SKM-1 (cell line): ENCODE measurements around the gene EMD.
"Not testable (repeated sequence)": the region's sequence is repeated elsewhere in the genome, so short reads cannot be mapped to it uniquely, and the experiment has no call there.

Experiments used
- DNase-seq: peaks from one replicate; lab custom pipeline; 2025; ENCODE audit not compliant: unreplicated experiment; lab: John Stamatoyannopoulos, UW

EMD gene

DNA sequence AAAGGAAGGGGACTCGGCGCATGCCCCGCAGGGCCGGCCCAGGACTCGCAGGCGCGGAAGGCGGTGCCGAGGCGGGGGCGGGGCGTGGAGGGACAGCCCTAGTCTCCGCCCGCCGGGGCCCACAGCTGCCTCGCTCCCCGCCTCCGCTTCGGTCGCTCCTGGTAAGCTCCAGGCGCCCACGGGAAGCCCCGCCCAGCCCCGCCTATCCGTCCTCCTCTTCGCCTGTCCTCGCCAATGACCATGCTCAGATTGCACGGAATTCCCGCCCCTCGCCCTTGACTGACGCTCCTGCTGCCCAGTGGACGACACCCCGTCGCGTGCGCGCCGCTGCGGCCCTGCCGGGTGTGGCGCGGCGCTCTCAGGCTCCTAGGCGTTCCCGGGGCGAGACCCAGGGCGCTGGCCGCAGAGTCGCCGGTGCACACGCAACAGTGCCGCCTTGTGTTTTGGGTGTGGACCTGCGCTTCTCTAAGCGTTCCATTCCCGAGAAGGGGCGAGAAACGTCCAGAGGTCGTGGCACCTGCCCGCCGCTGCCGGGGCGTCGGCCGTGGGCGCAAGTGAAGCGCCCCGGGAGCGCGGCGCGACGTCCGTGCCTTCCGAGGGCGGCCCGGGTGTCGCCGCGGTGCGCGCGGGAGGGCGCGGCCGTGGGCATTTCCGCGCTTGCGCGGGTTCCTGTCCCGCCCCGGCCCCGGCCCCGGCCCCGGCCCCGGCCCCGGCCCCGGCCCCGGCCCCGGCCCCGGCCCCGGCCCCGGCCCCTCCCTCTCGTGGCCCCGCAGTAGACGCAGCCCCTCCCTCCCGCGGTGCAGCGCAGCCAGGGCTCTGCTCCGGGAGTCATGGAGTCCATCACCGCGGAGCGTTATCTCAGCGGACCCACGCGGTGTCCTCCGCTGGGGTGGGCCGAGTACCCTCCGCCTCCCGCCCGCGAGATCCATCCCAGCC, 11.0 kb downstream of the EMD start:
- DNase-seq: not testable (repeated sequence)

DNA sequence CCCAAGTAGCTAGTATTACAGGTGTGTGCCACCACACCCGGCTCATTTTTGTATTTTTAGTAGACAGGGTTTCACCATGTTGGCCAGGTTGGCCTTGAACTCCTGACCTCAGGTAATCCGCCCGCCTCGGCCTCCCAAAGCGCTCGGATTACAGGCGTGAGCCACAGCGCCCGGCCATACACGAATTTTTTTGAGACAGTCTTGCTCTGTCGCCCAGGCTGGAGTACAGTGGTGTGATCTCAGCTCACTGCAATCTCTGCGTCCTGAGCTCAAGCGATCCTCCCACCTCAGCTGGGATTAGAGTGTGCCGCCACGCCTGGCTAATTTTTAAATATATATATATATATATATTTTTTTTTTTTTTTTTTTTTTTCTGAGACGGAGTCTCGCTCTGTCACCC, 17.3 kb downstream of the EMD start:
- DNase-seq: not testable (repeated sequence)

DNA sequence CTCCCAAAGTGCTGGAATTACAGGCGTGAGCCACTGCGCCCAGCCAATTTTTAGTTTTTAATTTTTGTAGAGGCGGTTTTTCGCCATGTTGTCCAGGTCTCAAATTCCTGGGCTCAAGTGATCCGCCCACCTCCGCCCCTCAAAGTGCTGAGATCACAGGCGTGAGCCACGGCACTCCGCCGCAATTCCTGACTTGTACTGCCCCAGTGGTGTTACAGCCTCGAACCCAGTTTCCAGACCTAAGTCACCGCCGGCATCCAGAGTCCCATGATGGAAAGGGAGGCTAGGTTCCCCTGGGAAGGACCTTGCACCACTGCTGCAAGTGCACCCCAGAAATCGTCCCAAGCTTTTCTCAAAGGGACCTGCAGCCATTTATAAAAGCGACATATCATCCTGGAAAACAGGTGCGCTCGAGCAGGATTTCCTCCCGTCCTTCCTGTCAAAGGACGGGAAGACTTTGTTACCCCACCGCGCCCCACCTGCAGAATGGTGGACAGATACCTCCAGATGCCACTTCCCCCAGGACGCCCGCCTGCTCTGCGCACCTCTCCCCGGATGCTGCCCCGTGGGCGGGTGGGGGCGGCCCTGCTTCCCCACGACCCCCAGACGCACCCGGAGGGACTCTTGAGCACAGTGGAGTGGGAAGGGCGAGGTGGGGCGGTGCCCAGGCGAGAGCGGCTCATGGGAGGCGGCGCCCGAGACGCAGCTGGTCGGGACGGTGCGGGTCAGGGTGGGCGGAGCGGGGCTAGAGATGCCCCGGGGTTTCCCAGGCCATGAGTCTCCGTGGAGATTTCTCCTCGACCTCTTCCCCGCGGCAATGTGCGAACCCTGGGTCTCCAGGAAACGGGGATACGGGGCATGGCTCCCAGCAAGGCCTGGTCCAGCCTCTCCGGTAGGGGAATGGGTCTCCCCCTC, 18.1 kb downstream of the EMD start:
- DNase-seq: no peak

DNA sequence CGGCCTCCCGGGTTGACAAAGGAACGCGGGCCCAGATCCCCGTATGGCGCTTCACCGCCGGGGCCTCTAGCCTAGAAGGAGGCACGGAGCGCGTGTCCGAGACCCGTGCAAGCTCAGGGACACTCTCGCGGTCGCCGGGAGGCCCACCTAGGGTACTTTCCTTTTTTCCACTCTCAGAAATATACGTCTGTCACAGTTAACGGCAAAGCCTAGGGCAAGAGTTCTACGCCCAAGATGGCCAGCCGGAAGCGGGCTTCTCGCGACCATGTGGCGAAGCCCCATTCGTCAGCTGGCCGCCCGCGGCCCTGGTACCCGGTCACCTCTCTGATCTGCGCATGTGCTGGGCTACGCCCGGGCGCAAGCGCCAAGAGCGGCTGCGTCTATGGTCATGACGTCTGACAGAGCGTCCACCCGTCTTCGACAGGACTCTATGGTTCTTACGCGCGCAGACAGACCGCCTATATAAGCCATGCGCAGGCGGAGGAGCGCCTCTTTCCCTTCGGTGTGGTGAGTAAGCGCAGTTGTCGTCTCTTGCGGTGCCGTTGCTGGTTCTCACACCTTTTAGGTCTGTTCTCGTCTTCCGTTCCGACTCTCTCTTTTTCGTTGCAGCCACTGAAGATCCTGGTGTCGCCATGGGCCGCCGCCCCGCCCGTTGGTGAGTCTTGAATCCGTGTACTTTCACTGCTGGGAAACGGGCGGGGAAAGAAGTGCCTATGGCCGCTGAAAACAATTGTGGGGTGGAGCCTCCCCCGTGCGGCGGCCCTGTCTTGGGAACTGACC, 19.0 kb downstream of the EMD start, which contains the start of gene RPL10:
RPL10 (plus strand) TSS at position 490 of the 780 bp plus-strand sequence; CDS start at position 633, 143 bp downstream.
- peak; percentile 51 for DNase-seq

DNA sequence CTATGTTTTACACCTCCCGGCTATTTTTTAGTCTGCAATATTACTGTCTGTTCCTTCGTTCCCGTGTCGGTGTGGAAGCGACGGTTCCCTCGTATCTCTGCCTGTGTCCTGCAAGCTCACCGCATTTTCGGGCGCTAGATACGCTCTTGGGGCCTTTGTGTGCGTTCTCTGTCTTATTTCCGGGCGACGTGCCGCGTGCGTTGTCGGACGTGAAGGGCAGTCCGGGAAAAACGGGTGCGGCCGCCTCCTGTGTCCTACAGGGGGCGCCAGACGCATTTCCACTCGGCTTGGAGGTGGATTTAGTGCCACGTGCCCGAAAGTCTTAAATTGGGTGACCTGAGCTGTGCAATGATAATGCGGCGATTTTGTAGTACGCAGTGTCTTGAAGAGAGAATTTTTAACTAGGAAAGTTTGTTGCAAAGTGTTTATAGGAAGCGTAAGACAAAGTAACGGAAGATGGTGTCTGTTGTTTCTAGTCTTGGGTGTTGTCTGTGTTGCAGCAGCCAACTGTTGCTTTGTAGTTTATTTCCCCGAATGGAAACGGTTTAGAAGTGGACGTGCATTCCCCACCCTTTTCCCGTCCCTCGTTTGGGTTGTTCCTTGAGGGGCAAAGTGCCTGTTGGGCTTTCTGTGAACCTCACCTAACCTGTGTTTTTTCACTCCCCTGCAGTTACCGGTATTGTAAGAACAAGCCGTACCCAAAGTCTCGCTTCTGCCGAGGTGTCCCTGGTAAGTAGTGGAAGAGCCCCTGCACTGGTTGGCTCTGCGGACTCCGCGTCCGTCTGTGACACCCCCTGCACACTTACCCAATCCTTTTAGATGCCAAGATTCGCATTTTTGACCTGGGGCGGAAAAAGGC, 19.8 kb downstream of the EMD start:
- DNase-seq: peak; percentile 36

DNA sequence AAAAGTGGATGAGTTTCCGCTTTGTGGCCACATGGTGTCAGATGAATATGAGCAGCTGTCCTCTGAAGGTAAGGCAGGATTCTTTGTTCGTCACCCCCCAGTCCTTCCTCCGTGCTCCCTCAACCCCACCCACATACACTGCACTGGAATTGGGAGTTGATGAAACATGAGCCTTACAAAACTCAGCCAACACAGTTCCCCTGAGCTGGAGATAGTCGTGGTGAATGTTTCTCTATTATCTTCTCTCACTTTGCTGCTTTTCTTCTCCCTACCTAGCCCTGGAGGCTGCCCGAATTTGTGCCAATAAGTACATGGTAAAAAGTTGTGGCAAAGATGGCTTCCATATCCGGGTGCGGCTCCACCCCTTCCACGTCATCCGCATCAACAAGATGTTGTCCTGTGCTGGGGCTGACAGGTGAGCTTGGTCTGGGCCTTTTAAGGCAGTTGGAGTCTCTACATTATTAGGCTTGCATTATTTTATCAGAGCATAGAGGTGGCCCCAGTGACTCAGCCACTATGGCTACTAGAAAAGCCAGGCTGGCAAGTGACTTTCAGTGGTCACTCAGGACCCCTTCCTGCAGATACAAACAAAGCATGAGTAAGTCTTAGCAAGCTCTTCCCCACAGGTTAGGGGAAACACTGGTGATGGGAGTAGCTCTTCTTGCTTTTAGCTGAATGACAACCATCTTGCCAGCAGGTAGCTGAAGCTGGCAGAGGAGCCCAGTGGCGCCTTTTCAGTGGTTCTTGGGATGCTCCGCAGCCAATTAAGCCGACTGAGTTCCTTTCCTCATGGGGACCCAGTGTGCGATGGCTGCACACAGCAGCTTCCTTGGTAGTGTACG, 20.7 kb downstream of the EMD start:
- no peak for DNase-seq

DNA sequence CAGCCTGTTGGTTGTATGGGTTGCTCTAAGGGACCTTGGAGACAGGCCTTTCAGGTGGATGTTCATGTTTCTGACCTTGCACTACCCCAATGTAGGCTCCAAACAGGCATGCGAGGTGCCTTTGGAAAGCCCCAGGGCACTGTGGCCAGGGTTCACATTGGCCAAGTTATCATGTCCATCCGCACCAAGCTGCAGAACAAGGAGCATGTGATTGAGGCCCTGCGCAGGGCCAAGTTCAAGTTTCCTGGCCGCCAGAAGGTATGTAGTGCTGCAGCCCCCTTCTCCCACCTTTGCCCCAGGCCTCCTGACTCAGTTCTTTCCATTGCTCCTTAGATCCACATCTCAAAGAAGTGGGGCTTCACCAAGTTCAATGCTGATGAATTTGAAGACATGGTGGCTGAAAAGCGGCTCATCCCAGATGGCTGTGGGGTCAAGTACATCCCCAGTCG, 21.3 kb downstream of the EMD start:
- DNase-seq: not testable (repeated sequence)

DNA sequence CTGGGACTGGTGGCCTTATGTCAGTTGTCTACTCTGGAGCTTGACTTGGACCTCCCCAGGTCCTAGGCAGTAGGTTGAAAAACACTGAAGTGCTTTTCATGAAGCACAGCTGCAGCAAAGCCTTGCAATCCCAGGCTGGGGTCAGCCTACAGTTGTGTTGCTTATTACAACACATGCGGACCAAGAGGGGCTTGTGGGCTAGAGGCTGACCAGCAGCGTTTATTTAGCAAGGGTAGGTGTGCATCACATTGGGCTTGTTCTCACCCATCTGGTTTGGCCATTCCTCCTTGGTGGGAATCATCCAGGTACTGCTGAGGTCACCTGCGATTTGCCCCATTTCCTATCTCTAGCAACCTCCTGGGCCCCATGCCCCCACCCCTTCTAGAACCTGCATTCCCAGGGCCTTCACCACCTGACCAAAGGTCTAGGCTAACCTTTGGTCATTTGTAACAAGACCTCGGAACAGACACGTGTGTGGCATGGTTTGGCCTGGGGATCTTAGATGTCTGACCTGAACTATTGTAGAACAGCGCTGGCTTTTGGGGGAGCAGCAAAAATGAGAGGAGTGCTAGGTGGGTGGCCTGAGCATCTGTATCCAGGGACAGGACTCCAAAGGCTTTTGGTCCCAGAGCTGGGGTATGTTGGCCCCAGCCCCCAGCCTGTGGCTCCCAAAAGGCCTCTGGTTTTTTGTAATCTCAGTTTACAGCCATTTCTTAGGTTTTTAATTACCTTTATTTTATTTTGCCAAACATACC, 22.1 kb downstream of the EMD start:
- DNase-seq: no peak

DNA sequence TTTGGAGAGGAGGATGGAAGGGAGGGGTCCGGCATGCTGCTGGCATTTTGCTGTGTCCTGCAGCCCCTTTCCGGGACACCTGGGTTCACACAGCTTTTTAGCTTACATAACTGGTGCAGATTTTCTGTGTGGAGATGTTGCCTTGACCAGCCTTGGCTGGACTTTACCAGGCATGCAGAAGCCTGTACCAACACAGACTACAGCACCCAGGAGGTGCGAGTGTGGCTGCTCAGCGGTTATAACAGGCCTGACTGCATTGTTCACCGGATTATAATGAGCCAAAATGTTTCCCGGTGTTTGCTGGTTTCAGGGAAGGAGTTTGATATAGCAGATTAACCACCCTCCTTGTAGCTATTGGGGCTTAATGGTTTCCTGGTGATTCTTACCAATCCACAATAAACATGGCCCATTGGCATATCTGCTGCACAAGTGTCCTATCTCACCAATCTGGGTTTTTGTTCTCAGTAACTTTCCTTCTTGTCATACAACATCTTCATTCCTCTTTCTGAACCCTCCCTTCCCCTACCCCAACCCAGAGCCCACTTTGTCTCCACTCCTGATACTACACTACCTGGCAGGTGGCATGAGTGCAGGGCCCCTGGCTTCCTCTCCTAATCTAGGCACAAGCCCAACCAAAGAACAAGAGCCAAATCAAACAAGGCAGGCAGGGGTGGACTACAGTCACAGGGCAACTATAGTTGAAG, 23.0 kb downstream of the EMD start:
- DNase-seq: no peak

DNA sequence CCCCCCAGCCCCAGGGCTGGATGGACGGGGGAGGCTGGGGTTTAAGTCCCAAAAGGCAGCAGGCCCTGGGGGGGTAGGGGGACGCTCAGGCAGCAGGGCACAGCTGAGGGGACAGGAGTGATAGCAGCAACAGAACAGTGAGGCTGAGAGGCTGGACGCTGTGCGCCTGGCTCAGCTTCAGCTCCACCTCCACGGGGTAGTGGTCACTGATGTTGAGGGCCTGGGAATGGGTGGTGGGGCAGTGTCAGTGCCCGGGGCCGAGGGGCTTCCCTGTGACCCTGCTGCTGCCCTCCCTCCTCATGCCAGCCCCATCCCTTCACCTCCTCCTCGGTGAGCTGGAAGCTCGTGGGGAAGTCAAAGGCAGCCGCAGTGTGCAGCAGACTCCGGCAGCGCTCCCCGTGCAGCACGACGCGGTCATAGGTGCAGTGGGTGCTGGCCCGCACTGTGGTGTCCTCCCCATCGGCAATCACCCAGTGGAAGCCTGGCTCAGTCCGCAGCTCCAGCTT, 23.6 kb downstream of the EMD start:
- DNase-seq: no peak

DNA sequence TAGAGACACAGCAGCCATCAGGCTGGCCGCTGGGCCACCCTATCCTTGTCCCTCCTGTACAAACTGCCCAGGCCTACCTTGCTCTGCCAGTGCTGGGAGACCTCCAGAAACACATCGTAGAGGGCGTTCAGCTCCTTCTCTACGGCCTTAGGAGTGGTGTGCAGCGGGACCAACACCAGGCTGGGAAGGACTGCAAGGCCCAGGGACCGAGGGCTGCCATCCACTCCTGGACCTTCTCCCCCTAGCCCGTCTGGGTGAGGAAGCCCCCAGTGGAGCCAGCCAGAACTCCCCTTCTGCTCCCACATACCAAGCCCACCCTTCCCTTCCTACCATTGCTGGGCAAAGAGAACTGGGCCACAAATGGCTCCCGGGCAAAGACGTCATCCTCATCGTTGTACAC, 24.1 kb downstream of the EMD start:
- no peak for DNase-seq

DNA sequence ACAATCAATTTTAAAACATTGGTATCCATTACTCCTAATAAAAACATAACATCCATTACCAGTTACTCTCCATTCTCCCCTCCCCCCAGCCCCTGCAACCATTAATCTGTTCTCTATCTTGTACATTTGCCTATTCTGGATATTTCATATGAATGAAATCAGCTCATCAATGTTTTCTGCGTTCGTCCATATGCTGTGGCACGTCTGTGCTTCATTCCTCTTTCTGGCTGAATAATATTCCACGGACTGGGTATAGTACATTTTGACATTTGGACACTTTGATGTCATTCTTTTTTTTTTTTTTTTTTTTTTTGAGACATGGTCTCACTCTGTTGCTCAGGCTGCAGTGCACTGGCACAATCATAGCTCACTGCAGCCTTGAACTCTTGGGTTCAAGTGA, 24.8 kb downstream of the EMD start:
- DNase-seq: no peak

DNA sequence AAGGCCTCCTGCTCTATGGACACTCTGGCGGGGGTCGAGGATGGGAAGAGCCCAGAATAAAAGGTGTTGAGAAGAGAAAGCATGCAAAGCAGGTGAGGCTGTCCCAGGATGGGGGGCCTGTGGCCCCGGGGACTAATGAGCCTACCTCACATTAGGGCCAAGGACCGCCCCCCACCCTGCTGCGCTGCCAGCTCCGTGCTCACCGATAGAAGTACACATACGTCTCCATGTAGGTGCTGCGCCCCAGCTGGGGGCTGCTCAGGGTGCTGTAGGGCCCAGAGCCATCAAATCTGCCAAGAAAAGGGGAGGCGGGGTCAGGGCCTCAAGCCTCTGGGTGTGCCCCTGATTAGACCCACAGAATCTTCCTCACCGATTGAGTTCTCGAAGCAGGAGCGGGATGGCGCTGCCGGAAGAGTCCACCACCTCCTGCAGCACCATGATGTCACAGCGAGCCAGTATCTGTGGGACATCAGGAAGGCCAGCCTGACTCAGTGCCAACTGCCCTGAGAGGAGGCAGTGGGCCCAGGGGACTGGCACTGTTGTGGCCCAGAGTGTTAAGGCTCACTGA, 25.6 kb downstream of the EMD start:
- no peak for DNase-seq

DNA sequence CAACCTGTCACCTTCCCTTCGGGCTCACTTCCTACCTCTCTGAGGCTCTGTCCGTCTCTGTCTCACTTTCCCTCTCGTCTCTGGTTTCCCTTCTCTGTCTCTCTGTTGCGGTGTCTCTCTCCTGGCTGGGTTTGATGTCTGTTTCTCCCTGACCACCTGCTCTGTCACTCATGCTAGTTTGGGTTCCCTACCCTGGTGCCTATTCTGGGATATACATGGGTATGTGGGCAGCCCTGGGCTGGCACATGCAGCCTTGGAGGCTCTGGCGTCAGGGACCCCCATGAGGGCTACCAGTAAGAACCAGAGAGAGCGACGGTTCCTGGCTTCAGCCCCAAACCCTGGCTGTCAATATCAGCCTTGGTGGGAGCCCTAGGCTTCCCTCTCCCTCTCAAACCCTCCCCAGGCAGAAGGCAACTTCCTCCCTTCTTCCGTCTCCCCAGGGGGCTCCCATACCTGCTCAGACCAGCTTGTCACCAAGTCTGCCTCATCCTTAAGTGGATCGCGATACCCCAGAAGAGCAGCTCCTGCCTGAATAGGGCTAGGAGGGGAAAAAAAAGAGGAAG, 29.6 kb downstream of the EMD start:
- DNase-seq: no peak

DNA sequence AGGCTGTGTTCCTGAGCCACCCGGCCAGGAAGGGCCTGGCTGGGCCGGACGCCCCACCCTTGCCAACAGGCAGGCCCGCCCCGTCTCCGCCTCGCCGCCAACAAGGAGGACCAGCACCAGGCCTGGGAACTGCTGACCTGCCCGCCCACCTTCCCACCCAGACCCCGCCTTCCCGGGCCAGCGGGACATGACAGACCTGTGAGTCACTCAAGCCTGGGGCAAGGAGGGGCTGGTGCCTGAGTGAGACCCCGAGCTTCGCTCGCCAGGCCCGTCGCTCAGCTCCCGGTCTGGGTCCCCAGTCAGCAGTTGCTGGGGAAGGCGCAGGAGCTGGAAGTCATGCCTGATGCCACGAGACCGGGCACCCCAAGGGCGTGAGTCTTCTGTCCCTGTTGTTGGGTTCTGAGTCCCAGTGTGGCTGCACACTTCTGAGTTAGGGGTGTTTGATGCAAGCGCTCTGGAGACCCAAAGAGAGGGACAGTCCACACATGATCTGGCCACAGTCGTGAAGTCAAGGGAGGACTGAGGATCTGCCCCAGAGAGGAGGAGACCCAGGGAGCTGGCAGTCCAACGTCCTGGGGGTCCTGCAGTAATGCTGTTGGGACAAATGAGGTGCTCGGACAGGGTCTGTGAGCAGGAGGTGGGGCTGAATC, 30.3 kb downstream of the EMD start, which contains the start of gene DNASE1L1:
DNASE1L1 (minus strand) TSS at position 33 of the 650 bp plus-strand sequence. CDS start 3,686 bp downstream, outside the sequence.
- DNase-seq: peak; percentile 35

DNA sequence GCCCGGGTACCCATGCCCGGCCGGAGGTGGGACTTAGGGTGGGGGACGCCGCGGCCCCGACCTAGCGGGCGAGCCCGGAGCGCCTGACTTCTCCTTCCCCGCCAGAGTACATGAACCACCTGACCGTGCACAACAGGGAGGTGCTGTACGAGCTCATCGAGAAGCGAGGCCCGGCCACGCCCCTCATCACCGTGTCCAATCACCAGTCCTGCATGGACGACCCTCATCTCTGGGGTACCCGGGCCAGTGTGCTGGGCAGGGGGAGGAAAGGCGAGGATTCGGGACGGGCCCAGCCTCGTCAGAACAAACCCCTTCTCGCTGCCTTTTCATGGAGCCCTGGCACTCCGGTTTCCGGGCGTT, 32.9 kb downstream of the EMD start:
- no peak for DNase-seq
